Large intestine (tissue), 3 donors: ENCODE measurements around the gene PJVK. TPM values are rescaled to one million over a fixed set of nuclear protein-coding genes. Genes with fewer than 3 reads are reported as not detected.
A peak's percentile ranks its signal among the peaks of the same experiment; 100 is the strongest.

Experiments
- DNase-seq, 2 donors: peaks; one replicate each; pipeline versions ENCODE4 v3.0.0 to v3.0.0-alpha.2; 2013
- H3K27ac ChIP-seq: one replicate; pipeline ENCODE4 v1.5.1; 2013; ENCODE audit warnings: low read length
- H3K27me3 ChIP-seq: 2 replicates; pipeline ENCODE4 v1.6.1; 2013; ENCODE audit warnings: low read length; ENCODE audit not compliant: control insufficient read depth, insufficient read depth
- H3K36me3 ChIP-seq: 2 replicates; pipeline ENCODE4 v1.6.1; 2013; ENCODE audit warnings: low read length; ENCODE audit not compliant: control insufficient read depth, insufficient read depth
- H3K4me1 ChIP-seq: one replicate; pipeline ENCODE4 v1.6.1; 2013; ENCODE audit warnings: low read length; ENCODE audit not compliant: control insufficient read depth, insufficient read depth
- H3K4me3 ChIP-seq: one replicate; pipeline ENCODE4 v1.5.1; 2013; ENCODE audit warnings: low read length
- H3K9me3 ChIP-seq: one replicate; pipeline ENCODE4 v1.6.1; 2013; ENCODE audit warnings: mild to moderate bottlenecking, low read depth, low read length, moderate library complexity; ENCODE audit not compliant: control insufficient read depth
- WGBS: methylation state at CpG from one replicate; pipeline ENCODE4 v1.1.5; 2013; ENCODE audit warnings: low lambda C conversion rate; ENCODE audit not compliant: insufficient coverage; 5-methylcytosine and 5-hydroxymethylcytosine counted together
- polyA plus RNA-seq: library from polyadenylated mRNA; unstranded; fragments of 120-200 nt; gene quantifications from one replicate; pipeline ENCODE4 v1.2.1, GENCODE V29; 2013

The PJVK gene
- polyA plus RNA-seq, 1 donor: 6.5 TPM

DNA sequence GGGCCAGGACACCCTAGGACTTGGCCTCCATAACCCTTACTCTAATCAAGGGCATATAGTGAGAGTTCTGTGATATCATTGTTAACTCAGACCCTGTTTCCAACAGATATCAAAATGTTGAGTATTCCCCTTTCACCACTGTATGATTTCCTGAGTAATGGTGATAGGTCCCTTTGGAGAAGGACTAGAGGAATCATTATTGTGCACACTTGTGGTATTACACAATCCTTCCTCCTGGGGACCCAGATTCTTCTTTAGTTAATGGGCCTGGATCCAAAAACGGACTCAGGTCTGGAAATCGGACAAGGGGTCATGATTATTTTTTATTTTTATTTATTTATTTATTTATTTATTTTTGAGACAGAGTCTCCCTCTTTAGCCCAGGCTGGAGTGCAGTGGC, 23.7 kb upstream of the PJVK start:
- H3K4me3 ChIP-seq: no peak overlapping the region
- WGBS: 100% methylated on average over 1 of the region's 2 CpGs
- no peak overlapping the region for H3K27ac ChIP-seq
- DNase-seq: no peak
- no peaks in the 10 kb centered on the region for H3K27me3 ChIP-seq
- H3K36me3 ChIP-seq: peaks cover 28% of the 10 kb centered on the region
- peaks cover 6% of the 10 kb centered on the region for H3K9me3 ChIP-seq
- H3K4me1 ChIP-seq: peaks cover 6% of the 10 kb centered on the region

GRCh38 chr2:178428396-178428806, 22.8 kb upstream of the PJVK start:
- peak in 1 of 2 donors; percentile 28 for DNase-seq
- H3K4me3 ChIP-seq: no peak overlapping the region
- H3K27me3 ChIP-seq: no peaks in the 10 kb centered on the region
- H3K36me3 ChIP-seq: peaks cover 37% of the 10 kb centered on the region
- H3K9me3 ChIP-seq: peaks cover 6% of the 10 kb centered on the region
- H3K4me1 ChIP-seq: peaks cover 6% of the 10 kb centered on the region
- H3K27ac ChIP-seq: no peak overlapping the region
- no CpG with 5 or more reads among the region's 1 CpG for whole genome bisulfite sequencing

GRCh38 chr2:178429336-178429735, 21.8 kb upstream of the PJVK start:
- Histone ChIP-seq H3K36me3 (peaks cover 46% of the 10 kb centered on the region), H3K27ac (no peak overlapping the region), H3K4me3 (no peak overlapping the region), H3K27me3 (no peaks in the 10 kb centered on the region), H3K4me1 (peaks cover 6% of the 10 kb centered on the region), H3K9me3 (peaks cover 6% of the 10 kb centered on the region)
- no peak for DNase-seq

DNA sequence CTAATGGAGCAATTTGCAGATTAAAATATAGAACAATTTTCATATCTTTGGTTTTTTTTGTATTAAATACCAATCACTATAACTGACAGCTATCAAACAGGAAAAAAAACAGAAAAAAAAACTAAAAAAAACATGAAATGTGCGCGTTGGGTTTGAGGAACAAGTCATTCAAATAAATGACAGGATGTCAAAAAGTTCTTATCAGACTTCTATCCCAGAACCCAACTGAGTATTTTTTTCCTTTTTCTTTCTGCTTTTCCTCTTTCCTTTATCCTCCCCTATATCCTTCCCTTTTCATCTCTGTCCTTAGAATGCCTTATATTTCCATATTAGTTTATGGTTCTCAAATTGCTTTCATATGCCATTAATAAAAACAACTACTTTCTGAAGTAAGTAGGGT, 14.5 kb upstream of the PJVK start:
- H3K36me3 ChIP-seq: peaks cover 57% of the 10 kb centered on the region
- H3K27ac ChIP-seq: no peak overlapping the region
- WGBS: 100% methylated on average over 2 of the region's 2 CpGs
- no peak for DNase-seq
- H3K4me3 ChIP-seq: no peak overlapping the region
- no peaks in the 10 kb centered on the region for H3K9me3 ChIP-seq
- no peaks in the 10 kb centered on the region for H3K27me3 ChIP-seq
- no peaks in the 10 kb centered on the region for H3K4me1 ChIP-seq

DNA sequence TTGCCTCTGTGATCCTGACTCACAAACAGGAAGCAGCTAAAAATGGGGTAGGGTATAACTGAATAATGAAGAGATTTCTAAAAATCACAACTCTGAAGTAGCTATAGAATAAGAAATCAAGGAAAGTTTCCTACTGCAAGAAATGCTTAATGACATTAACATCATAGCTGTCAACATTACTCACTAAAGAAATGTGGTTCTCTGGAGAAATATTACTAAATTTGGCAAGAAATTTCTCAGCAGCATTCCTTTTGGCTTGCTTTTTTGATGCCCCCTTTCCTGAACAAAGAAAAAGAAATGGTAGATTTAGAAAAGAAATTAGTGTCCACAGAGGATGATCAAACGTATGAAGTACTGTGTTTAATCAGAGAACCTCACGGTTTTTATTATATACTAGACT, 9.8 kb upstream of the PJVK start:
- 83% methylated on average over 2 of the region's 2 CpGs for WGBS

GRCh38 chr2:178448968-178449661, 2.1 kb upstream of the PJVK start:
- WGBS: 80% methylated on average over 2 of the region's 4 CpGs
- peaks cover 2% of the 10 kb centered on the region for H3K27me3 ChIP-seq
- H3K27ac ChIP-seq: no peak overlapping the region
- H3K4me1 ChIP-seq: peaks cover 11% of the 10 kb centered on the region
- no peak overlapping the region for H3K4me3 ChIP-seq
- no peaks in the 10 kb centered on the region for H3K9me3 ChIP-seq
- H3K36me3 ChIP-seq: peaks cover 34% of the 10 kb centered on the region
- DNase-seq: no peak

More for the DNA sequence above, 9.8 kb upstream of the PJVK start:
- Histone ChIP-seq H3K4me3 (no peak overlapping the region), H3K36me3 (peaks cover 55% of the 10 kb centered on the region), H3K9me3 (no peaks in the 10 kb centered on the region), H3K27ac (no peak overlapping the region), H3K4me1 (no peaks in the 10 kb centered on the region), H3K27me3 (no peaks in the 10 kb centered on the region)
- no peak for DNase-seq

GRCh38 chr2:178449700-178450523, 1.3 kb upstream of the PJVK start:
- peak overlapping the region; percentile 100 for H3K27ac ChIP-seq
- H3K4me3 ChIP-seq: peak overlapping the region; percentile 50
- H3K9me3 ChIP-seq: no peaks in the 10 kb centered on the region
- H3K36me3 ChIP-seq: peaks cover 27% of the 10 kb centered on the region
- DNase-seq: peak; percentile 11 to 19
- peaks cover 2% of the 10 kb centered on the region for H3K27me3 ChIP-seq
- peaks cover 11% of the 10 kb centered on the region for H3K4me1 ChIP-seq
- 10% methylated on average over 2 of the region's 18 CpGs for WGBS

DNA sequence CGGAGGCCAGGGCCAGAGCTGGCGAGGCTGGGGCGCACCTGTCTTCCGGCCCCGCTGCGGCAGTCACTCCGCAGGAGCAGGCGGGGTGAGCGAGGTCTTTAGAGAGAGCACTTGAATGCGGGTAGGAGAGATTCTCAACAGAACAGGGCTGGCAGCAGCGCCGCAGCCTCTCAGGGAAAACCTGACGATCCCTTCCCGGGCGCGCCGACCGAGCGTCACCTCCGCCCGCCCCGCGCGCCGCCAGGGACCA, 729 bp upstream of the PJVK start:
- Histone ChIP-seq H3K27me3 (peaks cover 2% of the 10 kb centered on the region), H3K27ac (peak overlapping the region; percentile 100), H3K4me1 (peaks cover 11% of the 10 kb centered on the region), H3K36me3 (peaks cover 22% of the 10 kb centered on the region), H3K9me3 (no peaks in the 10 kb centered on the region), H3K4me3 (peak overlapping the region; percentile 50)
- peak in 1 of 2 donors; percentile 74 for DNase-seq
- no CpG with 5 or more reads among the region's 25 CpGs for WGBS

GRCh38 chr2:178452334-178452733, 1.2 kb downstream of the PJVK start:
- Histone ChIP-seq H3K4me1 (peaks cover 11% of the 10 kb centered on the region), H3K27ac (peak overlapping the region; percentile 100), H3K9me3 (no peaks in the 10 kb centered on the region), H3K27me3 (peaks cover 2% of the 10 kb centered on the region), H3K36me3 (peaks cover 10% of the 10 kb centered on the region), H3K4me3 (peak overlapping the region; percentile 50)
- WGBS: no CpG with 5 or more reads among the region's 2 CpGs
- no peak for DNase-seq

- Histone ChIP-seq H3K9me3 (no peaks in the 10 kb centered on the region), H3K4me3 (no peak overlapping the region), H3K27me3 (peaks cover 2% of the 10 kb centered on the region), H3K4me1 (peaks cover 11% of the 10 kb centered on the region), H3K36me3 (peaks cover 7% of the 10 kb centered on the region), H3K27ac (no peak overlapping the region)
- WGBS: no CpG with 5 or more reads among the region's 5 CpGs
- no peak for DNase-seq
Observed at GRCh38 chr2:178452870-178453269, 1.7 kb downstream of the PJVK start.

DNA sequence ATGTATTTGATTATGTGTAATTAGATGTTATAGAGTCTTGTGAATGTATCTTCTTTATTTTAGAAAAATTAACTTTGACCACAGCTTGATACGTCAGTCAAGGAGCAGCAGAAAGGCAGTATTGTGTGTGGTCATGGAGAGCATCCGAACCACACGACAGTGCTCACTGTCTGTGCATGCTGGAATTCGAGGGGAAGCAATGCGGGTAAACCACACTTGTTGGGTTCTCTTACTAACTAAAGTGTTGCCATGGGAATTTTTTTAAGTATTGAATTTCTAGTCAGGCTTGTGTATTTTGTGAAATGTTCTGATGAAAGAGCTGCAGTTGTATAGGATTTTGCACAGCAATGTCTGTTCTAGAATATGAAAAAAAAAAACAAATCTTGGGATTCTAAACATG, 4.8 kb downstream of the PJVK start:
- peaks cover under 1% of the 10 kb centered on the region for H3K27me3 ChIP-seq
- no peaks in the 10 kb centered on the region for H3K36me3 ChIP-seq
- WGBS: no CpG with 5 or more reads among the region's 5 CpGs
- H3K4me3 ChIP-seq: no peak overlapping the region
- H3K4me1 ChIP-seq: no peaks in the 10 kb centered on the region
- no peak for DNase-seq
- H3K9me3 ChIP-seq: no peaks in the 10 kb centered on the region
- H3K27ac ChIP-seq: no peak overlapping the region
